Measurements from ENCODE around the gene SEPSECS. TPM values are rescaled to one million over a fixed set of nuclear protein-coding genes. Genes with fewer than 3 reads are reported as not detected.

The SEPSECS gene
- total RNA-seq, 4 donors from 2014 or later: 6.9 to 22.8 (median 10.4) TPM

DNA sequence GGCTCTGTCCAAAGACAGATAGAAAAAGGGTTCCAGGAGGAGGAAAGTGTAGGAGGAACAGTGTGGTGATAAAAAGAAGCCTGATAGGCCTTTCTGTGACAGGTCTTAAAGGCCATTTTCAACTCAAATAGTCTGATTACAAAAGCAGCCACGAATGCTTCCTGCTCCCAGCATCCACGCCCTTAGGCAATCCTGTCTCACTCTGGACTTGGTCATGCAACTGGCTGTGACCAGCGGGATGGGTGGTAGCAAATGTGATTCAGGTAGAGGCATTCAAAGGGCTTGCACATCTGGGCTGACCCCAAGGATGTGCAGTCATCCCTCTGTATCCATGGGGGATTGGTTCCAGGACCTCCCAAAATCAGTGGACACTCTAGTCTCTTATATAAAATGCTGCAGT lies 14.4 kb upstream of the SEPSECS start:
- no peak for DNase-seq
- Histone ChIP-seq H3K4me3 (no peak overlapping the region), H3K36me3 (no peaks in the 10 kb centered on the region), H3K9me3 (no peaks in the 10 kb centered on the region), H3K27ac (peak overlapping the region; percentile 73 to 91), H3K4me1 (peaks cover 0 to 7% of the 10 kb centered on the region in 2 donors), H3K27me3 (no peaks in the 10 kb centered on the region)
- TF ChIP-seq POLR2A (IDR thresholded peaks at IDR 0.05): no peak
- TF ChIP-seq, protein P1, sequence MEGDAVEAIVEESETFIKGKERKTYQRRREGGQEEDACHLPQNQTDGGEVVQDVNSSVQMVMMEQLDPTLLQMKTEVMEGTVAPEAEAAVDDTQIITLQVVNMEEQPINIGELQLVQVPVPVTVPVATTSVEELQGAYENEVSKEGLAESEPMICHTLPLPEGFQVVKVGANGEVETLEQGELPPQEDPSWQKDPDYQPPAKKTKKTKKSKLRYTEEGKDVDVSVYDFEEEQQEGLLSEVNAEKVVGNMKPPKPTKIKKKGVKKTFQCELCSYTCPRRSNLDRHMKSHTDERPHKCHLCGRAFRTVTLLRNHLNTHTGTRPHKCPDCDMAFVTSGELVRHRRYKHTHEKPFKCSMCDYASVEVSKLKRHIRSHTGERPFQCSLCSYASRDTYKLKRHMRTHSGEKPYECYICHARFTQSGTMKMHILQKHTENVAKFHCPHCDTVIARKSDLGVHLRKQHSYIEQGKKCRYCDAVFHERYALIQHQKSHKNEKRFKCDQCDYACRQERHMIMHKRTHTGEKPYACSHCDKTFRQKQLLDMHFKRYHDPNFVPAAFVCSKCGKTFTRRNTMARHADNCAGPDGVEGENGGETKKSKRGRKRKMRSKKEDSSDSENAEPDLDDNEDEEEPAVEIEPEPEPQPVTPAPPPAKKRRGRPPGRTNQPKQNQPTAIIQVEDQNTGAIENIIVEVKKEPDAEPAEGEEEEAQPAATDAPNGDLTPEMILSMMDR (IDR thresholded peaks at IDR 0.05): no peak
- intact Hi-C loops (cut with DNase I; ENCODE audit: low total_unique reads): no loop called here

DNA sequence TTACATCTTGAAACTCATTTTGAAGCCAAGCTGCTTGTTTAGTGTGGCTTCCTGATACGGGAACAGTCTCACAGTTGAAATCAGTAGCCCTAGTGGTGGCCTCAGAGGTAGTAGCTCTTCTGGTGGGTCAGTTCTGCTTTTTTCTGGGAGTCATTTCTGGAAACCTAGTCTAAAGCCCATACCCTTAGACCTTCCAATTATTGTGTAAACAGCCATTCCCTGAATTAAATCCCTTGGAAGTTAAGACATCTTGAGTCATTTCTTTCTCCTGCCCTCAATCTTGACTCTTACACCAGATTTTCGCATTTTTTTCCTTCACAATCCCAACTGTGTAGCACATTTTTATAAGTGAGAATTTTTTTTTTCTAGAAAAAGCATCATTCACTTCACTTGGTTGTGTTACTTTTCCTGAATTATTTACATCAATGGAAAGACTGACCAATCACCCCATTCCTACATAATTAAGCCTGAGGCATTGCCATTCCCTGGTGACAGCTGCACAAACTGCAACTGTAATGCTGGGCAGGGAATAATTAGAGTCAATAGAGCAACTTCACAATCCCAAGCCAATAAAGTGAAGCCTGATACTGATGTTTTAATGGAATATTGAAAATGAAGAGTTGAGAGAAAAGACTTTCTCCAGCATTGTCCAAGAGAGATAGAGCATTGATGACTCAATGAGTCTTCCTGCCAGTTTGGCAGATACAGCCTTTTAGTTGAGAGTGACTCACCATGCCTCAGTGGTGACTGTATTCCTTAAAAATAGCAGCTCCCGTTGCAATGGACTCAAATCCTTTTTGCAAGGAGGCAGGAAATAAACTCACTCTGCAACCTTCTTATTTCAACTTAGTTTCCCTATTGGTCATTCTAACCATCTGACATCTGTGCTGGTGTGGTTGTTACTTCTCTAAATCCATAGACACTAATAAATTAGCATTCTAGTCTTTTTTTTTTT lies 13.0 kb upstream of the SEPSECS start:
- intact Hi-C loops (cut with DNase I; ENCODE audit: low total_unique reads): no loop called here
- no peak for TF ChIP-seq POLR2A (IDR thresholded peaks at IDR 0.05)
- TF ChIP-seq, protein P1 (IDR thresholded peaks at IDR 0.05): no peak
- Histone ChIP-seq H3K27me3 (no peaks in the 10 kb centered on the region), H3K4me1 (peaks cover 0 to 7% of the 10 kb centered on the region in 2 donors), H3K4me3 (no peak overlapping the region), H3K27ac (peak overlapping the region; percentile 73 to 91), H3K9me3 (no peaks in the 10 kb centered on the region), H3K36me3 (no peaks in the 10 kb centered on the region)
- peak; percentile 59 to 85 for DNase-seq

DNA sequence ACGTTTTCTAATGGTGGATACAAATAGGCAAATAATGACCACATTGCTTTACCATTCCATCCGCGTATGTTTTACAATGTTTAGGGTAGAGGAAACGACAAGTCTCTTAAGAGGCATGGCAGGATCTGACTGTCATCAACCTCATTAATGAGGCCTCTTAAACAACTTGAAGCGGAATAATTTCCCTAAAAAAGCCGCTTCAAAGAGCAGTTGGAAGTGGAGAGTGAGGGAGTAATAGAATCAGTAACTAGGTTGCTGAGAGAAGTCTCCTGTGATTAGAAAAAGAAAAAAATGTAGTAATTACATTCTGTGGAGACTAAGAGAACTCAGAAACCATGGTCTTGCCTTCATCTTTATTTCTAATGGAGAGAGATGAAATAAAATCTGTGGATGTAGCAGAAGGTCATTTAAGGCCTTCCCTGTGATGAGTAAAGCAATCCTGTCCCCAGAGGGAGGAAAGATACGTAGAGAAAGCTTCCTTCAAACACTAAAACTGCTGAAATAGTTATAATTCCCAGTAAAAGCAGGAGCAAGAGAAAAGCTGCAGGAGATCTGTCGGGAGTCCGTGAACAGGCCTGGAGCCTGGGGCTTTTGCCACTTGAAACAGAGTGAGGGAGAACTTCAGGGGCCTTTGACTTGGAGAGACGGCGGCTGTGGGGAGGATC lies 11.1 kb upstream of the SEPSECS start:
- no peak for TF ChIP-seq POLR2A (IDR thresholded peaks at IDR 0.05)
- TF ChIP-seq, protein P1 (IDR thresholded peaks at IDR 0.05): no peak

DNA sequence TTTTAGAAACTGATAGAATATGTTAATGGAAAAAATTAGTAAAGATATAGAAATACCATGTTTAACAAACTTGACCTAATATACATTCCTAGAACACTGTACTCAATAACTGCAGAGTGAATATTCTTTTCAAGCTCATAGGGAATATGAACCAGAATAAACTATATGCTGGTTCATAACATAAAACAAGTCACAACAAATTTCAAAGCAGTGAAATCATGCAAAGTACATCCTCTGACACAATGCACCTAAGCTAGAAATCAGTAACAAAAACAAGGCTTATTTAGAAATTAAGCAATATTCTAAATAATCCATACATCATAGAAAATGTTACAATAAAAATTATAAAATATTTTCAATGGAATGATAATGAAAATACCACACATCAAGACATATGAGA lies 9.2 kb upstream of the SEPSECS start:
- Histone ChIP-seq H3K27me3 (no peaks in the 10 kb centered on the region), H3K27ac (no peak overlapping the region), H3K36me3 (no peaks in the 10 kb centered on the region), H3K4me3 (no peak overlapping the region), H3K9me3 (no peaks in the 10 kb centered on the region), H3K4me1 (peaks cover 0 to 7% of the 10 kb centered on the region in 2 donors)
- TF ChIP-seq POLR2A (IDR thresholded peaks at IDR 0.05): no peak
- TF ChIP-seq, protein P1 (IDR thresholded peaks at IDR 0.05): no peak
- no peak for DNase-seq
- intact Hi-C loops (cut with DNase I; ENCODE audit: low total_unique reads): no loop called here

More for the DNA sequence above, 11.1 kb upstream of the SEPSECS start:
- Histone ChIP-seq H3K27me3 (no peaks in the 10 kb centered on the region), H3K4me1 (peaks cover 0 to 7% of the 10 kb centered on the region in 2 donors), H3K9me3 (no peaks in the 10 kb centered on the region), H3K27ac (no peak overlapping the region), H3K36me3 (no peaks in the 10 kb centered on the region), H3K4me3 (no peak overlapping the region)
- no peak for DNase-seq
- intact Hi-C loops (cut with DNase I; ENCODE audit: low total_unique reads): no loop called here

DNA sequence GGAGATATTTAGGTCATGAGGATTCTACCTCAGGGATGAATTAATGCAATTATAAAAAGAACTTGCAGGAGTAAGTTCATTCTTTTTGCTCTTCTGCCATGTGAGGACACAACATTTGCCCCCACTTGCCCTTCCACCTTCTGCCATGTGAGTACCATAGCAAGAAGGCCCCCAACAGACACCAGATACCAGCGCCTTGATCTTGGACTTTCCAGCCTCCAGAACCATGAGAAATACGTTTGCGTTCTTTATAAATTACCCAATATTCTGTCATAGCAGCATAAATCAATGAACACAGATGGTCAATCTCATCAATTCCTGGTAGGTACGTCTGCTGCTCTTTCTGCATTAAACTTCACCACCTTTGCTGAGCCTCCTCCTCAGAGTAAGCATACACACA lies 5.7 kb upstream of the SEPSECS start:
- Histone ChIP-seq H3K36me3 (no peaks in the 10 kb centered on the region), H3K27ac (no peak overlapping the region), H3K9me3 (no peaks in the 10 kb centered on the region), H3K27me3 (no peaks in the 10 kb centered on the region), H3K4me3 (no peak overlapping the region), H3K4me1 (no peaks in the 10 kb centered on the region)
- DNase-seq: no peak
- no peak for TF ChIP-seq POLR2A (IDR thresholded peaks at IDR 0.05)
- TF ChIP-seq, protein P1 (IDR thresholded peaks at IDR 0.05): no peak
- intact Hi-C loops (cut with DNase I; ENCODE audit: low total_unique reads): no loop called here
